Measurements from ENCODE around the gene MRM2. TPM values are rescaled to one million over a fixed set of nuclear protein-coding genes. Genes with fewer than 3 reads are reported as not detected.

MRM2 gene
- total RNA-seq, 1 experiment from 2014 or later = 32.1 TPM

DNA sequence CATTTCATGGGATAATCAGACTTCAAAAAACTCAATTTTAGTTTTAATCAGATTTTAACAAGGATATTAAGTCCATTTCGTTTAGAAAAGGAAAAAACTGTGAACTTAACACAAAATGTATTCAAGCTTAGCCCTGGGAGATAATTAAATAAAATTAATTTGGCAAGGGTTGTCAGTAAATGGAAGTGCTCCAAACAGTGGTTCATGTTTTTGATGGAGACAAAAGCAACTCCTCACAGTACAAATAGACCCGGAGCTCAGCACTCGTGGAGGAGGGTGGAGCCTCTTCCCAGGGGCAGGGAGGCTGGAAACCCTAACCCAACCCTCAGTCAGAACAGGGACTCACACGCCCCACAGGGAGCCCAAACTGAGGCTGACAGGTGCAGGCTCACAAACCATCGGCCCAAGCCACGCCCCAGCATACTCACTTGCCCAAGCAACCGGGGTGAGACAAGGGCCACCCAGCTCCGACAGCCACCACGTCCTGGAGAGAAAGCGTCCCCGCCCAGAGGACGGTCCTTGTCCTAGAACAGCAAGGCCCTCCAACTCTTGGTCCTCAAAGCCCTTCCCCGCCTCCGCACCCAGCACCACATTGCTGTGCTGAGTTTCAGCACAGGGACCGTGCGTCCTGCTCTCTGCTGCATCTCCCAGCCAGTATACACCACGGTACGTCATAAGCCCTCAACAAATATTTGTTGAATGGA lies 49.0 kb downstream of the MRM2 start:
- TF ChIP-seq, protein P1, sequence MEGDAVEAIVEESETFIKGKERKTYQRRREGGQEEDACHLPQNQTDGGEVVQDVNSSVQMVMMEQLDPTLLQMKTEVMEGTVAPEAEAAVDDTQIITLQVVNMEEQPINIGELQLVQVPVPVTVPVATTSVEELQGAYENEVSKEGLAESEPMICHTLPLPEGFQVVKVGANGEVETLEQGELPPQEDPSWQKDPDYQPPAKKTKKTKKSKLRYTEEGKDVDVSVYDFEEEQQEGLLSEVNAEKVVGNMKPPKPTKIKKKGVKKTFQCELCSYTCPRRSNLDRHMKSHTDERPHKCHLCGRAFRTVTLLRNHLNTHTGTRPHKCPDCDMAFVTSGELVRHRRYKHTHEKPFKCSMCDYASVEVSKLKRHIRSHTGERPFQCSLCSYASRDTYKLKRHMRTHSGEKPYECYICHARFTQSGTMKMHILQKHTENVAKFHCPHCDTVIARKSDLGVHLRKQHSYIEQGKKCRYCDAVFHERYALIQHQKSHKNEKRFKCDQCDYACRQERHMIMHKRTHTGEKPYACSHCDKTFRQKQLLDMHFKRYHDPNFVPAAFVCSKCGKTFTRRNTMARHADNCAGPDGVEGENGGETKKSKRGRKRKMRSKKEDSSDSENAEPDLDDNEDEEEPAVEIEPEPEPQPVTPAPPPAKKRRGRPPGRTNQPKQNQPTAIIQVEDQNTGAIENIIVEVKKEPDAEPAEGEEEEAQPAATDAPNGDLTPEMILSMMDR (IDR thresholded peaks at IDR 0.05; ENCODE audit: unreplicated experiment) = no peak
- no peak overlapping the region for H3K27ac Mint-ChIP-seq (ENCODE audit: low read depth, unreplicated experiment)
- no peak overlapping the region for H3K4me3 Mint-ChIP-seq (ENCODE audit: unreplicated experiment)
- CTCF ChIA-PET = interaction anchor here (0.5 to 0.6 kb wide), 2 partner anchors 220 to 619 kb away, joined by 3 read pairs; no protein-coding TSS in a partner anchor
- no TSS peak for BruUV-seq (replicated peaks)
- peaks cover 12% of the 10 kb centered on the region for H3K9me3 Mint-ChIP-seq (ENCODE audit: unreplicated experiment)
- POLR2A ChIA-PET = no interaction called here
- no peaks in the 10 kb centered on the region for H3K27me3 Mint-ChIP-seq (ENCODE audit: insufficient read depth, unreplicated experiment)
- H3K4me1 Mint-ChIP-seq (ENCODE audit: insufficient read depth, unreplicated experiment) = no peaks in the 10 kb centered on the region
- peaks cover 17% of the 10 kb centered on the region for H3K36me3 Mint-ChIP-seq (ENCODE audit: insufficient read depth, unreplicated experiment)
- no peak for DNase-seq (ENCODE audit: unreplicated experiment)
- intact Hi-C loops (cut with micrococcal nuclease) = loop anchor here (10.0 kb wide), 1 partner anchor 618 kb away; the partner anchor contains the start of gene PSMG3

- H3K9me3 Mint-ChIP-seq (ENCODE audit: unreplicated experiment) = peaks cover 12% of the 10 kb centered on the region
- no peak overlapping the region for H3K4me3 Mint-ChIP-seq (ENCODE audit: unreplicated experiment)
- no peaks in the 10 kb centered on the region for H3K4me1 Mint-ChIP-seq (ENCODE audit: insufficient read depth, unreplicated experiment)
- TF ChIP-seq, protein P1 (IDR thresholded peaks at IDR 0.05; ENCODE audit: unreplicated experiment) = no peak
- no peak overlapping the region for H3K27ac Mint-ChIP-seq (ENCODE audit: low read depth, unreplicated experiment)
- no TSS peak for BruUV-seq (replicated peaks)
- CTCF ChIA-PET = interaction anchor here (0.6 kb wide), 1 partner anchor 125 kb away, joined by 3 read pairs; no protein-coding TSS in a partner anchor
- DNase-seq (ENCODE audit: unreplicated experiment) = no peak
- H3K27me3 Mint-ChIP-seq (ENCODE audit: insufficient read depth, unreplicated experiment) = no peaks in the 10 kb centered on the region
- POLR2A ChIA-PET = no interaction called here
- intact Hi-C loops (cut with micrococcal nuclease) = loop anchor here (10.0 kb wide), 1 partner anchor 616 kb away; the partner anchor contains the start of gene PSMG3
- peaks cover 15% of the 10 kb centered on the region for H3K36me3 Mint-ChIP-seq (ENCODE audit: insufficient read depth, unreplicated experiment)
Measured at GRCh38 chr7:2191016-2191415, 51.0 kb downstream of the MRM2 start.

DNA sequence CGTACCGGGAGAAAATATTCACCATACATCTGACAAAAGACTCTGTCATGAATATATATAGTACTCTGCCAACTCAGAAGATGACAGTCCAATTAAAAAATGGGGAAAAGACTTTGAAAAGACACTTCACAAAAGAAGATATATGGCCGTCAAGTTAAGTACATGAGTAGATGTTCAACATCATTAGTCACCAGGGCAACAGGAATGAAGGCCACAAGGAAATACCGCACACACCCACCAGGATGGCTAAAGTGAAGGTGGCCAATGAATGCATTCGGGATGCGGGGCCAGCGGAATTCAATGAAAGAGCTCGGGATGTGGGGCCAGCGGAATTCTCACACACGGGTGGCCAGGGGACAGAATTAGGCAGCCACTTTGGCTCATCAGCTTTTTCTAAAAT lies 51.5 kb downstream of the MRM2 start:
- ChIA-PET POLR2A (interaction anchor here (0.6 kb wide), 1 partner anchor 17 kb away, joined by 3 read pairs; no protein-coding TSS in a partner anchor), CTCF (interaction anchor here (0.5 to 0.6 kb wide), 2 partner anchors 124 to 405 kb away, joined by 3 to 4 read pairs; no protein-coding TSS in a partner anchor)
- TF ChIP-seq, protein P1 (IDR thresholded peaks at IDR 0.05; ENCODE audit: unreplicated experiment) = no peak
- peaks cover 12% of the 10 kb centered on the region for H3K9me3 Mint-ChIP-seq (ENCODE audit: unreplicated experiment)
- peaks cover 10% of the 10 kb centered on the region for H3K36me3 Mint-ChIP-seq (ENCODE audit: insufficient read depth, unreplicated experiment)
- no peak for DNase-seq (ENCODE audit: unreplicated experiment)
- H3K27ac Mint-ChIP-seq (ENCODE audit: low read depth, unreplicated experiment) = no peak overlapping the region
- H3K4me1 Mint-ChIP-seq (ENCODE audit: insufficient read depth, unreplicated experiment) = no peaks in the 10 kb centered on the region
- no peak overlapping the region for H3K4me3 Mint-ChIP-seq (ENCODE audit: unreplicated experiment)
- BruUV-seq (replicated peaks) = no TSS peak
- intact Hi-C loops (cut with micrococcal nuclease) = loop anchor here (10.0 kb wide), 1 partner anchor 616 kb away; the partner anchor contains the start of gene PSMG3
- H3K27me3 Mint-ChIP-seq (ENCODE audit: insufficient read depth, unreplicated experiment) = no peaks in the 10 kb centered on the region

DNA sequence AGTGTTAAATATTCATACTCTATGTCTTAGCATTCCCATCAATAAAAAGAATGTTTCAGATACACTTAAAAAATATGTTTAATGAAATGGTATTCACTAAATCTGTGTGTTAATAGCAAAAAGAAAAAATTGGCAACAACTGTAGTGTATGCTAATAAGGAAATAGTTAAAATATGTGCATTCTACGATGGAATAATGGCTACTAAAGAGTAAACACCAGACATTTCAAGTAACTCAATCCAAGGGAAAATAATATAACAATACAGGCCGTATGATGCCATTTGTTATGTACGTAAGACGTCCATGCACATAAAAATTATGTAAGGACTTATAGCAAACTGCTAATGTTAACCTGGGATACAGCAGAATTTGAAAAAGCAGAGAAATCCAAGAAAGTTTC lies 55.8 kb downstream of the MRM2 start:
- H3K27me3 Mint-ChIP-seq (ENCODE audit: insufficient read depth, unreplicated experiment) = no peaks in the 10 kb centered on the region
- ChIA-PET POLR2A (no interaction called here), CTCF (interaction anchor here (0.9 kb wide), 1 partner anchor 9 kb away, joined by 5 read pairs; no protein-coding TSS in a partner anchor)
- H3K4me1 Mint-ChIP-seq (ENCODE audit: insufficient read depth, unreplicated experiment) = no peaks in the 10 kb centered on the region
- DNase-seq (ENCODE audit: unreplicated experiment) = no peak
- peaks cover 12% of the 10 kb centered on the region for H3K9me3 Mint-ChIP-seq (ENCODE audit: unreplicated experiment)
- peaks cover 11% of the 10 kb centered on the region for H3K36me3 Mint-ChIP-seq (ENCODE audit: insufficient read depth, unreplicated experiment)
- BruUV-seq (replicated peaks) = no TSS peak
- TF ChIP-seq, protein P1 (IDR thresholded peaks at IDR 0.05; ENCODE audit: unreplicated experiment) = no peak
- H3K27ac Mint-ChIP-seq (ENCODE audit: low read depth, unreplicated experiment) = no peak overlapping the region
- H3K4me3 Mint-ChIP-seq (ENCODE audit: unreplicated experiment) = no peak overlapping the region
- intact Hi-C loops (cut with micrococcal nuclease) = no loop called here

Measured in MCF 10A (cell line).